ENCODE measurements around the gene MYH14.

- TF ChIP-seq EZH2 (IDR thresholded peaks at IDR 0.05; ENCODE audit: borderline replicate concordance) (no peak), CTCF (IDR thresholded peaks at IDR 0.05; ENCODE audit: poor library complexity) (no peak), EZH2phosphoT487 (IDR thresholded peaks at IDR 0.05; ENCODE audit: low read depth, severe bottlenecking, unreplicated experiment) (no peak)
Measured at GRCh38 chr19:50248826-50249225, 45.4 kb downstream of the MYH14 start.
